OCI-LY1 (cell line): ENCODE data around the gene C16orf74.

Source experiments
- EZH2 ChIP-seq: fragments of 200-600 bp; sonication (generic), shearing (Covaris generic); IDR thresholded peaks from 2 replicates; pipeline ENCODE4 v1.8.0; 2017; ENCODE audit warnings: borderline replicate concordance, mixed run types, mild to moderate bottlenecking, antibody characterized with exemption, low read length, moderate library complexity, mixed read lengths
- TF ChIP-seq, protein P1 (sequence below): fragments of 200-600 bp; sonication (generic), shearing (Covaris generic); IDR thresholded peaks from 2 replicates; pipeline ENCODE4 v1.5.1; 2017; ENCODE audit warnings: mild to moderate bottlenecking, antibody characterized with exemption, low read length, moderate library complexity, mixed read lengths

DNA sequence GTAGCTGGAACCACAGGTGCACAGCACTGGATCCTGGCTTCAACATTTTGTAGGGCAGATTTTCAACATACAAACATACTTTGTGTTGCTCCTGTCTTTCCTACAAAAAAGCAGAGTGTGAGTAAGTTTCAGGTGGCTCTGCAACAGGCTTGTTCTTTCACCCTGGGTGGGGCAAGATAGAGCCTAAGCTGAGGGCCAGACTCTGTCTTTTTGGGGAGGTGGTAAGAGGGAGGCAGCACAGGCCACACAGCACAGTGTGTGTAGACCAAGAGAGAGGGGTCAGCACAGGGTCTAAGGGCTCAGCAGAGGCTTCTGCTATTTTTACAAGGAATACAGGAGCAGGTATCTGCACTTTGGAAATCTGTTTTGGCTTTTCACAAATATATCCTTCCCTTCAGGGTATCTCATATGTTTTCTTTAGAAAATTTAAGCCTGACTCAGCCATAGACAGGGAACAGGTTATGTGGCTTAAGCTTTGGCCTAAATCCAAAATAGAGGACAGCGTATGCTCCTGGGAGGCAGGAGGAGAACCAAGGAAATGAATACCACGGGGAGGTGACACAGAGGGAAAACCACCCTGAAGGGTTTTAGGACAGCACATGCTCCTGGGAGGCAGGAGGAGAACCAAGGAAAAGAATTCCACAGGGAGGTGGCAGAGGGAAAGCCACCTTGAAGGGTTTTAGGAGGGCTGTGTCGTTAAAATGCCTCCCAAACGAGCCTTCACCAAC, 26.9 kb upstream of the C16orf74 start:
- TF ChIP-seq, protein P1, sequence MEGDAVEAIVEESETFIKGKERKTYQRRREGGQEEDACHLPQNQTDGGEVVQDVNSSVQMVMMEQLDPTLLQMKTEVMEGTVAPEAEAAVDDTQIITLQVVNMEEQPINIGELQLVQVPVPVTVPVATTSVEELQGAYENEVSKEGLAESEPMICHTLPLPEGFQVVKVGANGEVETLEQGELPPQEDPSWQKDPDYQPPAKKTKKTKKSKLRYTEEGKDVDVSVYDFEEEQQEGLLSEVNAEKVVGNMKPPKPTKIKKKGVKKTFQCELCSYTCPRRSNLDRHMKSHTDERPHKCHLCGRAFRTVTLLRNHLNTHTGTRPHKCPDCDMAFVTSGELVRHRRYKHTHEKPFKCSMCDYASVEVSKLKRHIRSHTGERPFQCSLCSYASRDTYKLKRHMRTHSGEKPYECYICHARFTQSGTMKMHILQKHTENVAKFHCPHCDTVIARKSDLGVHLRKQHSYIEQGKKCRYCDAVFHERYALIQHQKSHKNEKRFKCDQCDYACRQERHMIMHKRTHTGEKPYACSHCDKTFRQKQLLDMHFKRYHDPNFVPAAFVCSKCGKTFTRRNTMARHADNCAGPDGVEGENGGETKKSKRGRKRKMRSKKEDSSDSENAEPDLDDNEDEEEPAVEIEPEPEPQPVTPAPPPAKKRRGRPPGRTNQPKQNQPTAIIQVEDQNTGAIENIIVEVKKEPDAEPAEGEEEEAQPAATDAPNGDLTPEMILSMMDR: no peak
- no peak for TF ChIP-seq EZH2
